Measurements from ENCODE around the gene ZNF536.
"Not testable (repeated sequence)": the region's sequence is repeated elsewhere in the genome, so short reads cannot be mapped to it uniquely, and the experiment has no call there.

Gene ZNF536

GRCh38 chr19:30342901-30343300, 29.3 kb upstream of the ZNF536 start:
- no peak for DNase-seq

- no peak for DNase-seq
Observed at GRCh38 chr19:30344446-30345425, 27.4 kb upstream of the ZNF536 start.

- DNase-seq = no peak
Observed at GRCh38 chr19:30345686-30346085, 26.5 kb upstream of the ZNF536 start.

GRCh38 chr19:30346468-30346867, 25.7 kb upstream of the ZNF536 start:
- DNase-seq = not testable (repeated sequence)

GRCh38 chr19:30349131-30349730, 23.0 kb upstream of the ZNF536 start:
- no peak for DNase-seq

- DNase-seq = no peak
Observed at GRCh38 chr19:30350692-30351663, 21.2 kb upstream of the ZNF536 start.

- DNase-seq = no peak
Observed at GRCh38 chr19:30351774-30352173, 20.4 kb upstream of the ZNF536 start.

- DNase-seq = no peak
Observed at GRCh38 chr19:30353394-30353945, 18.7 kb upstream of the ZNF536 start.

GRCh38 chr19:30355586-30355985, 16.6 kb upstream of the ZNF536 start:
- no peak for DNase-seq

- no peak for DNase-seq
Observed at GRCh38 chr19:30356951-30357579, 15.1 kb upstream of the ZNF536 start.

- DNase-seq = no peak
Observed at GRCh38 chr19:30357580-30357954, 14.6 kb upstream of the ZNF536 start.

- no peak for DNase-seq
Observed at GRCh38 chr19:30358319-30358718, 13.9 kb upstream of the ZNF536 start.

GRCh38 chr19:30358821-30359580, 13.2 kb upstream of the ZNF536 start:
- DNase-seq = no peak

GRCh38 chr19:30359936-30360335, 12.2 kb upstream of the ZNF536 start:
- DNase-seq = no peak

- no peak for DNase-seq
Observed at GRCh38 chr19:30360376-30361106, 11.6 kb upstream of the ZNF536 start.

- no peak for DNase-seq
Observed at GRCh38 chr19:30361107-30361447, 11.1 kb upstream of the ZNF536 start.

GRCh38 chr19:30361721-30362120, 10.5 kb upstream of the ZNF536 start:
- DNase-seq = no peak

GRCh38 chr19:30362156-30362754, 9.9 kb upstream of the ZNF536 start:
- DNase-seq = no peak

GRCh38 chr19:30363073-30363472, 9.1 kb upstream of the ZNF536 start:
- DNase-seq = no peak

Data from T1000 (cell line).